Measurements from ENCODE around the gene ZBP1.
A peak's percentile ranks its signal among the peaks of the same experiment; 100 is the strongest.

ZBP1 gene

DNA sequence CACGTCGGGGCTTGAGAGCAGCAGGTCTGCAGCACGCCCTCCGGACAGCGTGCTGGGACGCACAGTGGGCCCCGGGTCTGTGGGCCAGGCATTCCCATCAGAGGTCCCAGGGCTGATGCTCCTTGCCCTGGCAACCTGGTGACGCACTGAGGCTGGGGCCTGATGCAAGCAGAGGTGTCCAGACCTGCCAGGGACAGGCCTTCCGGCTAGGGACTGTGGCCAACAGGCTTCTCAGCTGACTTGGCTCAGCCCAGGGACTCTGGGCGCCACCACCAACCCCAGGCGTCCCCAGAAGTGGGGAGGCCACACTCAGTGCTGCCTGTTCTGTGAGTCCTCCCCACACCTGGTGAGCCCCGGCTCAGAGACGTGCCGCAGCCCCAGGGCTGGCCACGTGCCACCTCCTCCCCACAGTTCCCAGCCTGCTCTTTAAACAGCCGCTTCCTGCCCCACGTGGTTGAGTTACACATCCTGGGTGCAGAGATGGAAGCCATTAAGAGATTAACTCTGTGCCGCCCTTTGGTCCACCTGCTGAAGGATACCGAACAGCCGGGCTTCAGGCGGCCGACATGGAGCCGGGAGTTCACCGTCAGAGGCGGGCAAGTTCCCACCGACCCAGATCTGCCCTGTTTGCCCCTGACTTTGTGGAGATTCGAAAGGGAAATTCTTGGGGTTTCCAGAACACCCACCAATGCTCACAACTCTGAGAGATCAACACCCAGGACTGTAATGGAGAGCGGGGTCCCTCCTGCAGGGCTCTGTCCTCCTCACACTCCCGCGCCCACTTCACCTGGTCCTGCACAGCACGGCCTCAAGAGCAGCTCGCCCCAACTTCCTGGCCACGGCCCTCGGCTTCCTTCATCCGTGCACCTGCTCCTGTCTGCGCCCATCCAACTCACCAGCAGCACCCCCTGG is 37.6 kb upstream of the ZBP1 start:
- TF ChIP-seq, protein P1, sequence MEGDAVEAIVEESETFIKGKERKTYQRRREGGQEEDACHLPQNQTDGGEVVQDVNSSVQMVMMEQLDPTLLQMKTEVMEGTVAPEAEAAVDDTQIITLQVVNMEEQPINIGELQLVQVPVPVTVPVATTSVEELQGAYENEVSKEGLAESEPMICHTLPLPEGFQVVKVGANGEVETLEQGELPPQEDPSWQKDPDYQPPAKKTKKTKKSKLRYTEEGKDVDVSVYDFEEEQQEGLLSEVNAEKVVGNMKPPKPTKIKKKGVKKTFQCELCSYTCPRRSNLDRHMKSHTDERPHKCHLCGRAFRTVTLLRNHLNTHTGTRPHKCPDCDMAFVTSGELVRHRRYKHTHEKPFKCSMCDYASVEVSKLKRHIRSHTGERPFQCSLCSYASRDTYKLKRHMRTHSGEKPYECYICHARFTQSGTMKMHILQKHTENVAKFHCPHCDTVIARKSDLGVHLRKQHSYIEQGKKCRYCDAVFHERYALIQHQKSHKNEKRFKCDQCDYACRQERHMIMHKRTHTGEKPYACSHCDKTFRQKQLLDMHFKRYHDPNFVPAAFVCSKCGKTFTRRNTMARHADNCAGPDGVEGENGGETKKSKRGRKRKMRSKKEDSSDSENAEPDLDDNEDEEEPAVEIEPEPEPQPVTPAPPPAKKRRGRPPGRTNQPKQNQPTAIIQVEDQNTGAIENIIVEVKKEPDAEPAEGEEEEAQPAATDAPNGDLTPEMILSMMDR (IDR thresholded peaks at IDR 0.05), result no peak
- H3K4me3 ChIP-seq, result no peak overlapping the region
- H3K27ac ChIP-seq, result peak overlapping the region; percentile 22 to 27
- DNase-seq (ENCODE audit: low spot score), result peak; percentile 72

DNA sequence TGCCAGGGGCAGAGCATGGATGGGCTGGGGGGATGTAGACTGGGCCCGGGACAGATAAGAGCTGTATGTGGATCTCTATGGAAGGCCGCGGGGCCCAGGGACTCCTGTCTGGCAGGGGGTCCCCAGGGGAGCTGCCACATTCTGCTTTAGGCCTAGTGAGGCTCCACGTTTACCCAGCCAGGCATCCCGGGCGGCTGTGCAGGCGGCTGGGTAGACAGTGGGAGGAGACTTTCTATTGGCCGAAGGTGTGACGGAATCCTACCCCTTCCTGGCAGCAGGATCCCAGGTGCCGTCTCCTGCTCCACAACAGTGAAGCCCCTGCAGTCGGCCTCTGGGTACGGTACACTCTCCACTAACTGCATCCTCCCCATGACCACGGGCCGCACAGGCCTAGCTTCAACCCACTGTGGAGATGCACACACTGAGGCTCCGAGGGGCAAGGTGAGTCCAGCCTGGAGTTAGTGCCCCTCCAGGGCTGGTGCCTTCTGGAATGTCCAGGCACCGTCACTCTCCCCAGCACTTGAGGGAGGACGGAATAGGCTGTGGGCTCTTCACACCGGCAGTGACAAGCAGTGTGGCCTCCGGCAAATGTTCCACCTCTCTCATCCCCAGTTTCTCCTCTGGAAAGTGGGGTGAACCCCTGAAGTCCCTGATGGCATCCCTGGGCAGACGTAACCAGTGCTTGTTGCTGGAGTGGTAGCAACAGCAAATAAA is 36.8 kb upstream of the ZBP1 start:
- DNase-seq (ENCODE audit: low spot score), result peak; percentile 55
- Histone ChIP-seq H3K4me3 (no peak overlapping the region), H3K27ac (peak overlapping the region in 1 of 2 donors; percentile 22)
- TF ChIP-seq, protein P1 (IDR thresholded peaks at IDR 0.05), result no peak

DNA sequence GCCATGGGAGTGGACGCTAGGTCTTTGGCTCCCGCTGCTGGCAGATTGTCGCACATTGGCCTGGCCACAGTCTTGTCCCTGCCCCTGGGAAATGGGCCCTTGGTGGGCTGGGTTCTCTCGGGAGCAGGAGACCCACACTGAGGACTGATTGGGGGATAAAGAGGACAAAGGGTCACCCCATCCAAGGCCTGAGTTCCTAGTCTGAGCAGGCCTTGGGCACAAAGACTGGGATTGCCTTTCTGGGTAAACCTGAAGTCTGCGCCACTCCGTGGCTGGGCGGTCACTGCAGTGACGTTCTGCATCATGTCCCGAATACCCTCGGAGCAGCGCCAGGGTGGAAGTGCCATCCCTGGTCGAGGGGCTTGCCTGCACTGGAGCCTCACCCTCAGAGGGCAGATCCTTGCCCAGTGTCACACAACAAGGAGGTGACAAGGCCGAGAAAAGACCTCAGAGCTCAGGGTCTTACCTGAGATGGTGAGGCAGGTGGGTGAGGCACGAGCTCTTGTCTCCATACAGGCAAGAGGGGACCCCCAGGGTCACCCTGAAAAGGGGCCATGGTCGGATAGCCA is 36.1 kb upstream of the ZBP1 start:
- no peak overlapping the region for H3K27ac ChIP-seq
- peak; percentile 69 for DNase-seq (ENCODE audit: low spot score)
- no peak overlapping the region for H3K4me3 ChIP-seq
- TF ChIP-seq, protein P1 (IDR thresholded peaks at IDR 0.05), result no peak

- TF ChIP-seq, protein P1 (IDR thresholded peaks at IDR 0.05), result no peak
- no peak for DNase-seq (ENCODE audit: low spot score)
- Histone ChIP-seq H3K27ac (no peak overlapping the region), H3K4me3 (no peak overlapping the region)
Observed at GRCh38 chr20:57655809-57656155, 35.6 kb upstream of the ZBP1 start.

DNA sequence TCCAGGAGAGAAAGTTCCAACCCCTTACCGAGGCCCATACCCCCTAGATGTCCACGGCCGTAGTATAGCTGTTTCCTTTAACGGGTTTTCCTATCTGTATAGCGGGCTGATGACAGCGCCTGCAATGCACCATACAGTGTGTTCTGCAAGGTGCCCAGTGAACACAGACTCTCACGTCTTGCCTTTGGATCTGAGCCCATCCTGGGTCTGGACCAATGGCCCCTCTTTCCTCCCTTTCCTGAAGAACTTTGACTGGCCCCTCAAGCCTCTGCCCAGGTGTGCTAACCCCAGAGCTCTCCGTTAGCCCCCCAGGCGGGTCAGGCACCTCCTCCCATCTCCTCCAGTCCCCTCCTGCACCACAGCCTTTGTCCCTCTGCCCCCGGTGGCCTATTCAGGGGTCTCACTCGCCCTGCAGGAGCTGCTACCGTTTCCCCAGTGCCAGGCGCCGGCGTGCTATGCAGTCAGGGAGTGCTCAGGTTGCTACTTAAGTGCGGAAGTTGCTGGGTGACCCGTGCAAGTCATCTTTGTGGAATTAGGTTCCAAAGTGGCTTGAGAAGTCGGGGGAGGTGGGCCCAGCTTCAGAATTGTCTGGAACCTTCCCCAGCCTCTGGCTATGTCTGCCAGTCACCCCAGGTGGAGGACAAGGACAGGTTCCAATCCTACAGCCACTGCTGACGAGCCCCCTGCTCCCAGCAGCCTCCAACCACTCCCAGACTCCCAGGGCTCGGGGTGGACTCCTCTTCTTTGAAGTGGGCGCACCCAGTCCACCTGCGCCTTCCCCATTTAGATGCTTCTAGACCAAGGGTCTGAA is 35.0 kb upstream of the ZBP1 start:
- DNase-seq (ENCODE audit: low spot score), result peak; percentile 69
- no peak overlapping the region for H3K4me3 ChIP-seq
- H3K27ac ChIP-seq, result peak overlapping the region in 1 of 2 donors; percentile 13
- TF ChIP-seq, protein P1 (IDR thresholded peaks at IDR 0.05), result no peak

DNA sequence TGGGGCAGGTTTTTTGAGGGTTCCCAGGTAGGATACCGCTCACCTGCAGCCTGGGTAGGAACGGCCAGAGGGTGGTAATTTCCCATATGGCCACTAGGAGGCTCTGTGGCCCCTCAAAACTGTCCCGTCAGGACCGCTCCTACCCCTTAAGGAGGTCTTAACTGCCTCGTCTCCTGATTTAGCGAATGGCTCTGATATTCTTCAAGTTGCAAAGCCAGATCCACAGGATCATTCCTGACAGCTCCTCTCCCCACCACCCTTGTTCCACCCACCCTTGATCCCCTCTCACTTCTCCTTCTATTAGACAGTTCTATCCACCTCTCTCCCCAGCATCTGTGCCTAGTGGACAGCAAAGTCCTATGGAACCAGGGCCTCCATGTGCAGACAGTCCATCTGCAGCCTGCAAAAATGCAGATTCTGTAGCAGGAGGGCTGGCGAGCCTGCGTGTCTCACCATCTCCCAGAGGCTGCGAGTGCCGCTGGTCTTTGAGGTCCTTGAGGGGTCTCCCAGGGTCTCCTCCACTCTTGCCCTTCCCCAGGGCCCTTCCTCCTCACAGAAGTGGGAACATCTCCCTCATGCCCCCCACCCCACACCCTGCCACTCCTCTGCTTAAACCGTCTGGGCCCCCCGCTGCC is 34.3 kb upstream of the ZBP1 start:
- H3K27ac ChIP-seq, result peak overlapping the region in 1 of 2 donors; percentile 13
- DNase-seq (ENCODE audit: low spot score), result peak; percentile 74
- no peak overlapping the region for H3K4me3 ChIP-seq
- TF ChIP-seq, protein P1 (IDR thresholded peaks at IDR 0.05), result peak; percentile 83

Data from coronary artery (tissue), 2 donors.